K562 (cell line): Measurements from ENCODE around the gene FOXN3. TPM values are rescaled to one million over a fixed set of nuclear protein-coding genes. Genes with fewer than 3 reads are reported as not detected.

ENCODE experiments used
- HDGF ChIP-seq: fragments of 450-650 bp; IDR thresholded peaks from 2 replicates; pipeline ENCODE4 v1.6.1; 2016
- KLF10 ChIP-seq: fragments of 250-450 bp; sonication (Bioruptor Pico); IDR thresholded peaks from 2 replicates; pipeline ENCODE4 v1.6.1; 2021; ENCODE audit warnings: matching md5 sums
- L3MBTL2 ChIP-seq: fragments of 450-650 bp; IDR thresholded peaks from 2 replicates; pipeline ENCODE4 v1.6.1; 2016; ENCODE audit warnings: mild to moderate bottlenecking, moderate library complexity
- MYNN ChIP-seq, 2 experiments: sonication (generic); formaldehyde crosslinking in 1 of 2; IDR thresholded peaks; 2 replicates each; pipeline versions ENCODE4 v1.5.0 to v1.6.1; 2016 to 2020; ENCODE audit warnings: antibody characterized with exemption in 1 of 2, missing genetic modification reagents in 1 of 2
- ZNF263 ChIP-seq: sonication (generic); formaldehyde crosslinking; IDR thresholded peaks from 2 replicates; pipeline ENCODE4 v1.8.0; 2022; ENCODE audit warnings: mild to moderate bottlenecking, missing genetic modification reagents, borderline replicate concordance
- polyA plus RNA-seq, 8 experiments: library from polyadenylated mRNA; depleted of rRNA in 4 of 8; stranded (reverse) in 5 of 8; unstranded in 3 of 8; fragments of >200 nt; fragmentation: Nextera tagmentation in 2 of 8; fragmentation: Illumina TruSeq in 1 of 8; extraction: Ambion mirVana in 2 of 8; extraction: Trizol in 1 of 8; gene quantifications; 2 replicates each; pipeline versions ENCODE4 v1.2.1 to v1.2.3, GENCODE V29; 2011 to 2014; ENCODE audit warnings: inconsistent platforms in 1 of 8, missing spikeins in 1 of 8
- total RNA-seq, 7 experiments: library from RNA; depleted of rRNA in 6 of 7; stranded (reverse); fragments of >200 nt in 6 of 7; fragmentation: Illumina TruSeq in 2 of 7; extraction: Trizol in 2 of 7; gene quantifications; 2 replicates each; pipeline versions ENCODE4 v1.2.1 to v1.2.3, GENCODE V29; 2011 to 2021; ENCODE audit warnings: low replicate concordance in 1 of 7
- TF ChIP-seq, protein P1 (sequence below): fragments of 450-650 bp; IDR thresholded peaks from 2 replicates; pipeline ENCODE4 v1.6.1; 2016; ENCODE audit warnings: mild to moderate bottlenecking, moderate library complexity
- TF ChIP-seq, protein P2 (sequence below): fragments of 250-450 bp; sonication (Bioruptor Pico); IDR thresholded peaks from 2 replicates; pipeline ENCODE4 v1.4.0; 2020; ENCODE audit warnings: borderline replicate concordance
- TF ChIP-seq, protein P3 (sequence below): fragments of 150-350 bp; IDR thresholded peaks from 2 replicates; pipeline ENCODE4 v1.6.1; 2014; ENCODE audit warnings: low read depth, mild to moderate bottlenecking, low read length, borderline replicate concordance

Gene FOXN3
- total and polyA plus RNA-seq, 9 of the 15 experiments (the other 6 are each of a cell fraction or from before 2014, with no cell fraction given) = 0.07 to 1.3 (median 0.40) TPM

DNA sequence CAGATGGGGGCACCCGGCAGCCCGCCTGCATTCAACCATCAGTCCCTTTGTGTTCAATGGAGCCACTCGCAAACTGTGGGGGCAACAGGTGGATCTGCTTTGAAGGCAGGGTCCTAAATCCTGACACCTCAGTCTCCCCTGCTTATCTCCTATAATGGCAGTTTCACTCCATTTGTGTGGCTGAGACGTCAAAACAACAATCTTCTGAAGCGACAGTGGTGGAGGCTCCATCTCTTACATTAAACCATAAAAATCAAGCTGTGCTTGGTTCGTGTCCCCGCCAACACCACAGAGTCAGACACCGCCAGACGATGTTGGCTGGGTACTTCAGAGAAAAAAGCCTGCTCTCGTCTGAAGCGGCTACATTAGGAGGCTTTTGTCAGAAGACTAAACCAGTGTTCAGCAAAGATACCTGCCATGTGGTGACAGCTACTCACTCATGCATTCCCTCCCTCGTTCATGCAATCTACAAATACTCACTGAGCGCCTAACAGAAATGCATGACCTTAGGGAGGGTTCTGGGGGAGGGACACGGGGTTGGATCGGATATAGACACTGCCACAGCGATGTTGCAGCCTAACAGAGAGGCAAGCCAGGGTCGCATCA, 253.9 kb downstream of the FOXN3 start (continued):
- TF ChIP-seq, protein P1, sequence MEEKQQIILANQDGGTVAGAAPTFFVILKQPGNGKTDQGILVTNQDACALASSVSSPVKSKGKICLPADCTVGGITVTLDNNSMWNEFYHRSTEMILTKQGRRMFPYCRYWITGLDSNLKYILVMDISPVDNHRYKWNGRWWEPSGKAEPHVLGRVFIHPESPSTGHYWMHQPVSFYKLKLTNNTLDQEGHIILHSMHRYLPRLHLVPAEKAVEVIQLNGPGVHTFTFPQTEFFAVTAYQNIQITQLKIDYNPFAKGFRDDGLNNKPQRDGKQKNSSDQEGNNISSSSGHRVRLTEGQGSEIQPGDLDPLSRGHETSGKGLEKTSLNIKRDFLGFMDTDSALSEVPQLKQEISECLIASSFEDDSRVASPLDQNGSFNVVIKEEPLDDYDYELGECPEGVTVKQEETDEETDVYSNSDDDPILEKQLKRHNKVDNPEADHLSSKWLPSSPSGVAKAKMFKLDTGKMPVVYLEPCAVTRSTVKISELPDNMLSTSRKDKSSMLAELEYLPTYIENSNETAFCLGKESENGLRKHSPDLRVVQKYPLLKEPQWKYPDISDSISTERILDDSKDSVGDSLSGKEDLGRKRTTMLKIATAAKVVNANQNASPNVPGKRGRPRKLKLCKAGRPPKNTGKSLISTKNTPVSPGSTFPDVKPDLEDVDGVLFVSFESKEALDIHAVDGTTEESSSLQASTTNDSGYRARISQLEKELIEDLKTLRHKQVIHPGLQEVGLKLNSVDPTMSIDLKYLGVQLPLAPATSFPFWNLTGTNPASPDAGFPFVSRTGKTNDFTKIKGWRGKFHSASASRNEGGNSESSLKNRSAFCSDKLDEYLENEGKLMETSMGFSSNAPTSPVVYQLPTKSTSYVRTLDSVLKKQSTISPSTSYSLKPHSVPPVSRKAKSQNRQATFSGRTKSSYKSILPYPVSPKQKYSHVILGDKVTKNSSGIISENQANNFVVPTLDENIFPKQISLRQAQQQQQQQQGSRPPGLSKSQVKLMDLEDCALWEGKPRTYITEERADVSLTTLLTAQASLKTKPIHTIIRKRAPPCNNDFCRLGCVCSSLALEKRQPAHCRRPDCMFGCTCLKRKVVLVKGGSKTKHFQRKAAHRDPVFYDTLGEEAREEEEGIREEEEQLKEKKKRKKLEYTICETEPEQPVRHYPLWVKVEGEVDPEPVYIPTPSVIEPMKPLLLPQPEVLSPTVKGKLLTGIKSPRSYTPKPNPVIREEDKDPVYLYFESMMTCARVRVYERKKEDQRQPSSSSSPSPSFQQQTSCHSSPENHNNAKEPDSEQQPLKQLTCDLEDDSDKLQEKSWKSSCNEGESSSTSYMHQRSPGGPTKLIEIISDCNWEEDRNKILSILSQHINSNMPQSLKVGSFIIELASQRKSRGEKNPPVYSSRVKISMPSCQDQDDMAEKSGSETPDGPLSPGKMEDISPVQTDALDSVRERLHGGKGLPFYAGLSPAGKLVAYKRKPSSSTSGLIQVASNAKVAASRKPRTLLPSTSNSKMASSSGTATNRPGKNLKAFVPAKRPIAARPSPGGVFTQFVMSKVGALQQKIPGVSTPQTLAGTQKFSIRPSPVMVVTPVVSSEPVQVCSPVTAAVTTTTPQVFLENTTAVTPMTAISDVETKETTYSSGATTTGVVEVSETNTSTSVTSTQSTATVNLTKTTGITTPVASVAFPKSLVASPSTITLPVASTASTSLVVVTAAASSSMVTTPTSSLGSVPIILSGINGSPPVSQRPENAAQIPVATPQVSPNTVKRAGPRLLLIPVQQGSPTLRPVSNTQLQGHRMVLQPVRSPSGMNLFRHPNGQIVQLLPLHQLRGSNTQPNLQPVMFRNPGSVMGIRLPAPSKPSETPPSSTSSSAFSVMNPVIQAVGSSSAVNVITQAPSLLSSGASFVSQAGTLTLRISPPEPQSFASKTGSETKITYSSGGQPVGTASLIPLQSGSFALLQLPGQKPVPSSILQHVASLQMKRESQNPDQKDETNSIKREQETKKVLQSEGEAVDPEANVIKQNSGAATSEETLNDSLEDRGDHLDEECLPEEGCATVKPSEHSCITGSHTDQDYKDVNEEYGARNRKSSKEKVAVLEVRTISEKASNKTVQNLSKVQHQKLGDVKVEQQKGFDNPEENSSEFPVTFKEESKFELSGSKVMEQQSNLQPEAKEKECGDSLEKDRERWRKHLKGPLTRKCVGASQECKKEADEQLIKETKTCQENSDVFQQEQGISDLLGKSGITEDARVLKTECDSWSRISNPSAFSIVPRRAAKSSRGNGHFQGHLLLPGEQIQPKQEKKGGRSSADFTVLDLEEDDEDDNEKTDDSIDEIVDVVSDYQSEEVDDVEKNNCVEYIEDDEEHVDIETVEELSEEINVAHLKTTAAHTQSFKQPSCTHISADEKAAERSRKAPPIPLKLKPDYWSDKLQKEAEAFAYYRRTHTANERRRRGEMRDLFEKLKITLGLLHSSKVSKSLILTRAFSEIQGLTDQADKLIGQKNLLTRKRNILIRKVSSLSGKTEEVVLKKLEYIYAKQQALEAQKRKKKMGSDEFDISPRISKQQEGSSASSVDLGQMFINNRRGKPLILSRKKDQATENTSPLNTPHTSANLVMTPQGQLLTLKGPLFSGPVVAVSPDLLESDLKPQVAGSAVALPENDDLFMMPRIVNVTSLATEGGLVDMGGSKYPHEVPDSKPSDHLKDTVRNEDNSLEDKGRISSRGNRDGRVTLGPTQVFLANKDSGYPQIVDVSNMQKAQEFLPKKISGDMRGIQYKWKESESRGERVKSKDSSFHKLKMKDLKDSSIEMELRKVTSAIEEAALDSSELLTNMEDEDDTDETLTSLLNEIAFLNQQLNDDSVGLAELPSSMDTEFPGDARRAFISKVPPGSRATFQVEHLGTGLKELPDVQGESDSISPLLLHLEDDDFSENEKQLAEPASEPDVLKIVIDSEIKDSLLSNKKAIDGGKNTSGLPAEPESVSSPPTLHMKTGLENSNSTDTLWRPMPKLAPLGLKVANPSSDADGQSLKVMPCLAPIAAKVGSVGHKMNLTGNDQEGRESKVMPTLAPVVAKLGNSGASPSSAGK = peak; percentile 57; the same call in 1 of the 2 replicates
- peak; percentile 25; the same call in 1 of the 2 replicates for TF ChIP-seq L3MBTL2
- TF ChIP-seq, protein P2, sequence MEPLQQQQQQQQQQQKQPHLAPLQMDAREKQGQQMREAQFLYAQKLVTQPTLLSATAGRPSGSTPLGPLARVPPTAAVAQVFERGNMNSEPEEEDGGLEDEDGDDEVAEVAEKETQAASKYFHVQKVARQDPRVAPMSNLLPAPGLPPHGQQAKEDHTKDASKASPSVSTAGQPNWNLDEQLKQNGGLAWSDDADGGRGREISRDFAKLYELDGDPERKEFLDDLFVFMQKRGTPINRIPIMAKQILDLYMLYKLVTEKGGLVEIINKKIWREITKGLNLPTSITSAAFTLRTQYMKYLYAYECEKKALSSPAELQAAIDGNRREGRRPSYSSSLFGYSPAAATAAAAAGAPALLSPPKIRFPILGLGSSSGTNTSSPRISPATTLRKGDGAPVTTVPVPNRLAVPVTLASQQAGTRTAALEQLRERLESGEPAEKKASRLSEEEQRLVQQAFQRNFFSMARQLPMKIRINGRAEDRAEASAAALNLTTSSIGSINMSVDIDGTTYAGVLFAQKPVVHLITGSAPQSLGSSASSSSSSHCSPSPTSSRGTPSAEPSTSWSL (CRISPR knock-in tag) = no peak
- TF ChIP-seq, protein P3, sequence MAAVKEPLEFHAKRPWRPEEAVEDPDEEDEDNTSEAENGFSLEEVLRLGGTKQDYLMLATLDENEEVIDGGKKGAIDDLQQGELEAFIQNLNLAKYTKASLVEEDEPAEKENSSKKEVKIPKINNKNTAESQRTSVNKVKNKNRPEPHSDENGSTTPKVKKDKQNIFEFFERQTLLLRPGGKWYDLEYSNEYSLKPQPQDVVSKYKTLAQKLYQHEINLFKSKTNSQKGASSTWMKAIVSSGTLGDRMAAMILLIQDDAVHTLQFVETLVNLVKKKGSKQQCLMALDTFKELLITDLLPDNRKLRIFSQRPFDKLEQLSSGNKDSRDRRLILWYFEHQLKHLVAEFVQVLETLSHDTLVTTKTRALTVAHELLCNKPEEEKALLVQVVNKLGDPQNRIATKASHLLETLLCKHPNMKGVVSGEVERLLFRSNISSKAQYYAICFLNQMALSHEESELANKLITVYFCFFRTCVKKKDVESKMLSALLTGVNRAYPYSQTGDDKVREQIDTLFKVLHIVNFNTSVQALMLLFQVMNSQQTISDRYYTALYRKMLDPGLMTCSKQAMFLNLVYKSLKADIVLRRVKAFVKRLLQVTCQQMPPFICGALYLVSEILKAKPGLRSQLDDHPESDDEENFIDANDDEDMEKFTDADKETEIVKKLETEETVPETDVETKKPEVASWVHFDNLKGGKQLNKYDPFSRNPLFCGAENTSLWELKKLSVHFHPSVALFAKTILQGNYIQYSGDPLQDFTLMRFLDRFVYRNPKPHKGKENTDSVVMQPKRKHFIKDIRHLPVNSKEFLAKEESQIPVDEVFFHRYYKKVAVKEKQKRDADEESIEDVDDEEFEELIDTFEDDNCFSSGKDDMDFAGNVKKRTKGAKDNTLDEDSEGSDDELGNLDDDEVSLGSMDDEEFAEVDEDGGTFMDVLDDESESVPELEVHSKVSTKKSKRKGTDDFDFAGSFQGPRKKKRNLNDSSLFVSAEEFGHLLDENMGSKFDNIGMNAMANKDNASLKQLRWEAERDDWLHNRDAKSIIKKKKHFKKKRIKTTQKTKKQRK = no peak
- TF ChIP-seq ZNF263 (CRISPR knock-in tag) = no peak
- TF ChIP-seq MYNN (IDR thresholded peaks at IDR 0.05) = no peak
- no peak for TF ChIP-seq MYNN (CRISPR knock-in tag; IDR thresholded peaks at IDR 0.05)
- no peak for TF ChIP-seq KLF10 (CRISPR knock-in tag)
- no peak for TF ChIP-seq HDGF
